Colonic mucosa (tissue), 4 donors: ENCODE measurements around the gene VPS51. TPM values are rescaled to one million over a fixed set of nuclear protein-coding genes. Genes with fewer than 3 reads are reported as not detected.

Experiments used
- DNase-seq: peaks from one replicate; pipeline ENCODE4 v3.0.0-alpha.2; 2020
- H3K27ac ChIP-seq: fragments of 200-600 bp; one replicate; pipeline ENCODE4 v1.8.0; 2021
- H3K27me3 ChIP-seq: fragments of 200-600 bp; one replicate; pipeline ENCODE4 v1.8.0; 2021
- H3K36me3 ChIP-seq: fragments of 200-600 bp; one replicate; pipeline ENCODE4 v1.8.0; 2021
- H3K4me1 ChIP-seq: fragments of 200-600 bp; one replicate; pipeline ENCODE4 v1.8.0; 2021; ENCODE audit warnings: mild to moderate bottlenecking
- H3K4me3 ChIP-seq: fragments of 200-600 bp; one replicate; pipeline ENCODE4 v1.8.0; 2021
- H3K9ac ChIP-seq, 2 donors: one replicate each; pipeline ENCODE4 v1.7.0; 2013; ENCODE audit warnings: control low read depth in 2 of 2, low read depth in 2 of 2, low read length in 2 of 2
- H3K9me3 ChIP-seq: fragments of 200-600 bp; one replicate; pipeline ENCODE4 v1.8.0; 2021
- CTCF ChIP-seq: fragments of 200-600 bp; IDR thresholded peaks from one replicate; pipeline ENCODE4 v1.8.0; 2022; ENCODE audit warnings: antibody characterized with exemption, mild to moderate bottlenecking
- intact Hi-C: fragments of 100-400 bp; cut with DNase I; formaldehyde crosslinking; loops from one replicate; pipeline ENCODE4 v1.14.1; 2022
- total RNA-seq, 2 donors: library from RNA; stranded (reverse); fragmentation: NEBNext Ultra II Directional in 1 of 2; extraction: Animal tissue kit (Norgen Biotek cat#: 25700) in 1 of 2; gene quantifications; one replicate each; pipeline ENCODE4 v1.2.1, GENCODE V29; 2021
- donor health status: healthy.
- donor health status: DM: no; HTN: no; CAD: no.
- donor health status: DM: no; HTN: no; CAD: no.

The VPS51 gene
- total RNA-seq, 2 donors from 2014 or later, result 147 to 159 TPM

- H3K27ac ChIP-seq, result no peak overlapping the region
- H3K4me1 ChIP-seq, result peaks cover 31% of the 10 kb centered on the region
- H3K27me3 ChIP-seq, result no peaks in the 10 kb centered on the region
- H3K9me3 ChIP-seq, result no peaks in the 10 kb centered on the region
- DNase-seq, result no peak
- TF ChIP-seq CTCF, result no peak
- H3K36me3 ChIP-seq, result peaks cover 2% of the 10 kb centered on the region
- intact Hi-C loops, result loop anchor here (5.0 to 10.0 kb wide), 3 partner anchors 102 to 267 kb away; partner anchors contain the start of gene ARL2
- H3K9ac ChIP-seq, result peak overlapping the region in 1 of 2 donors; percentile 35
- no peak overlapping the region for H3K4me3 ChIP-seq
These were observed 18.6 kb downstream of the VPS51 start for GRCh38 chr11:65114538-65115171.

DNA sequence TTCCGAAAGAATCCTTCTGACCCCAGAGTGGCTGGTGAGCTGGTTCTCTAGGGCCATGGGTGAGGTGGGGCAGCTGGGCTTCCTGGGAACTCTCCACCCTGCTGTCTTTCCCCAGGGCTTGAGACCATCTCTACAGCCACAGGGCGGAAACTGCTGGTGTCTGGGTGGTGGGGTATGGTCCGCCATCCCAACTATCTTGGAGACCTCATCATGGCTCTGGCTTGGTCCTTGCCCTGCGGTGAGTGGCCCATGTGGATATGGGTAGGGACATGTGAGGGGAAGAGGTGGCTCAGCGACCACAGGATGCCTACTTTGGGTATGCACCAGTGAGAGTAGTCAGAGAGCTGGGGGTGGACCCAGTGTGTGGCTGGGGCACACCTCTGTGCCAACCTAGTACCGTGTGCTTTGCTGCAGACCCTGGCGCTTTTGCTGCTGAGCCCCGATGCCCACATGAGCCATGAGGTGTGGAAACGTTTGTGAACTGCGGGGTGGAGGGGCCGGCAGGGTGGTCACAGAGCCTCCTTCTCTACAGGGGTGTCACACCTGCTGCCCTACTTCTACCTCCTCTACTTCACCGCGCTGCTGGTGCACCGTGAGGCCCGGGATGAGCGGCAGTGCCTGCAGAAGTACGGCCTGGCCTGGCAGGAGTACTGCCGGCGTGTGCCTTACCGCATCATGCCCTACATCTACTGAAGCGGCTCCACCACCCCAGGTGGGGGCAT is 19.5 kb downstream of the VPS51 start:
- Histone ChIP-seq H3K27me3 (no peaks in the 10 kb centered on the region), H3K4me1 (peaks cover 29% of the 10 kb centered on the region), H3K27ac (no peak overlapping the region), H3K36me3 (peaks cover 11% of the 10 kb centered on the region), H3K9ac (peak overlapping the region; percentile 24 to 89), H3K4me3 (no peak overlapping the region), H3K9me3 (no peaks in the 10 kb centered on the region)
- no peak for TF ChIP-seq CTCF
- DNase-seq, result no peak
- intact Hi-C loops, result loop anchor here (5.0 to 10.0 kb wide), 3 partner anchors 103 to 268 kb away; partner anchors contain the start of gene ARL2

DNA sequence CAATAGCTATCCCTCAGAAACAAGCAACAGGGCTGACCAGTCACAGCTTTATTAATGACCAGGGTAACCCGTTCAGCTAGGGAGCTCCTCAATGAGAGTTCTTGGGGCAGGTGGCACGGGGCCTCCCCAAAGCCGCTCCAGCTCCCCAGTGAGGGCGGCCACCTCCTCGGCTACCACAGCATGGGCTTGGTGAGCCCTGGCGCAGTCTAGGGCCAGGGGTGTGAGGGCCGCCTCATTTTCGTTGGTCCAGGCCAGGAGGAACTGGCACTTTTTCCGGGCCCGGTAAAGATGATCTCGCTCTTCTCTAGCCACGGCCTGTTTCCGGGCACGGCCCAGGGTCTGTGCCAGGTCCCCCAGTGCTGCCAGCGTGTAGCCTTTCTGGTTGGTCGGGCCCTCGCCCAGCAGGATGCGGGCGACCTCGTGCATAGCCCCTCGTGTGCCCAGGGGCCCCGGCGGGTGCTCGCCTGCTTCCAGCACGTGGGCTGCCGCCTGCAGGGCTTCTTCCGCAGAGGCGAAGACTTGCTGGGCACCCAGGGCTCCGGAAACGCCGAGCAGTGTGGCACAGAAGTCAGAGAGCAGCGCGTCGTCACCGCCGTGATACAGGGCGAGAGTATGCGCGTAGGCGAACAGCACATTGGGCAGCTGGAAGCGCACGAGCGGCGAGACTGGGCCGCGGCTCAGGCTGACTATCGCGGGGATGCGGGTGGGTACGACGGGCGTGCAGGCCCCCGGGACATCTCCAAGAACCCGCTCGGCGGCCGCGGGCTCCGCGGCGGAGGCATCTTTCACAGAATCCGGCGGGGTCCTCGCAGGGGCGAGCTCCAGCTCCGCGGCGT is 20.6 kb downstream of the VPS51 start:
- peaks cover 23% of the 10 kb centered on the region for H3K4me1 ChIP-seq
- peaks cover 13% of the 10 kb centered on the region for H3K36me3 ChIP-seq
- H3K9me3 ChIP-seq, result no peaks in the 10 kb centered on the region
- H3K9ac ChIP-seq, result peak overlapping the region; percentile 89 to 91
- TF ChIP-seq CTCF, result no peak
- intact Hi-C loops, result loop anchor here (5.0 to 10.0 kb wide), 3 partner anchors 104 to 269 kb away; partner anchors contain the start of gene ARL2
- peak overlapping the region; percentile 70 for H3K4me3 ChIP-seq
- peak; percentile 35 for DNase-seq
- H3K27me3 ChIP-seq, result no peaks in the 10 kb centered on the region
- peak overlapping the region; percentile 71 for H3K27ac ChIP-seq

DNA sequence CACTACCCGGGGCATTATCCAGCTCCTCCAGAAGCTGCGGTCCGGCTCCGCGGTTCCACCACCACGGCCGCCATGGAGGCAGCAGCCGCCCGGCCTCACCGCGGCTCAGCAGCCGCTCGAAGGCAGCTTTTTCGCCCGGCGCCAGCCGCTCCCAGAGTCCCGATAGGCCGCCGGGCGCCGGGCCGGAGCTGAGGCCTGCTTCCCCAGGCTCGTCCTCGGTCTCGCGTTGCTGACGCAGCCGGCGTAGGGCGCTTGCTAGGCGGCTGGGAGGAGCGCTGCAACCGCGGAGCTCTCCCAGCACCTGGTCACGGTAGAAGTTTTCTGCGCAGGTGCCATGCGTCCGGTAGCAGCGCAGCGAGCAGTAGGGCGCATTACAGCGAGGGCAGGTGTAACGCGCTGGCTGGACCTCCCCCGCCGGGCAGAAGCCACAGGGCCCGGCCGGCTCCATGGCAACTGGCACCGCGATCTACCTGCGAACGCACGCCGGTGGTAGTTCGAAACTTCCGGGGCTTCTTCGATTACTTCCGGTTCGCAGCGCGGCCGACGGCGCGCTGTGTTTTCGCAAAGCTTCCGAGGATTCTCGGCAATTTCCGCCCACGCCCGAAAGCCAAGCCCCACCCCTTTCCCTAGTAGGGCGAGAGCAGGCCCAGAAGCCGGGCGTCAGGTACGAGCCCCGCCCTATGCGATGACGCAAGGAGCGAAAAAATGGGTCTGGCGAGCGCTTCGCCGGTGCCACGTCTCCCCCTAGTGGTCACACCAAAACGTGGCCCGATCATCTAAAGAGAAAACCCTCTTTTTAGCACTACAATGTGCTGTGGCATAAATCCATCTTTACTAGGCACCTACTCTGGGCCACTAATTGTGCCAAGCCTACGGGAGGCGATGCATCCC is 21.4 kb downstream of the VPS51 start, which contains the start of gene ZNHIT2:
Gene ZNHIT2 (minus strand): TSS at position 496 of the 891 bp plus-strand sequence. CDS start 48 bp downstream, at position 448.
- intact Hi-C loops, result loop anchor here (5.0 to 10.0 kb wide), 3 partner anchors 105 to 270 kb away; partner anchors contain the start of gene ARL2

More for the DNA sequence above, 21.4 kb downstream of the VPS51 start, which contains the start of gene ZNHIT2:
- Histone ChIP-seq H3K27me3 (no peaks in the 10 kb centered on the region), H3K27ac (peak within 1 kb of the TSS; percentile 71), H3K36me3 (peaks cover 13% of the 10 kb centered on the region), H3K9me3 (no peaks in the 10 kb centered on the region), H3K4me1 (peaks cover 23% of the 10 kb centered on the region), H3K9ac (peak within 1 kb of the TSS; percentile 89 to 91), H3K4me3 (peak within 1 kb of the TSS; percentile 70)
- peak; percentile 71 for TF ChIP-seq CTCF
- peak; percentile 100 for DNase-seq
